D341Med (cell line): ENCODE measurements around the gene ATIC.

Experiments
- DNase-seq: peaks from one replicate; pipeline ENCODE4 v3.0.0; 2012; ENCODE audit warnings: low spot score

Gene ATIC

DNA sequence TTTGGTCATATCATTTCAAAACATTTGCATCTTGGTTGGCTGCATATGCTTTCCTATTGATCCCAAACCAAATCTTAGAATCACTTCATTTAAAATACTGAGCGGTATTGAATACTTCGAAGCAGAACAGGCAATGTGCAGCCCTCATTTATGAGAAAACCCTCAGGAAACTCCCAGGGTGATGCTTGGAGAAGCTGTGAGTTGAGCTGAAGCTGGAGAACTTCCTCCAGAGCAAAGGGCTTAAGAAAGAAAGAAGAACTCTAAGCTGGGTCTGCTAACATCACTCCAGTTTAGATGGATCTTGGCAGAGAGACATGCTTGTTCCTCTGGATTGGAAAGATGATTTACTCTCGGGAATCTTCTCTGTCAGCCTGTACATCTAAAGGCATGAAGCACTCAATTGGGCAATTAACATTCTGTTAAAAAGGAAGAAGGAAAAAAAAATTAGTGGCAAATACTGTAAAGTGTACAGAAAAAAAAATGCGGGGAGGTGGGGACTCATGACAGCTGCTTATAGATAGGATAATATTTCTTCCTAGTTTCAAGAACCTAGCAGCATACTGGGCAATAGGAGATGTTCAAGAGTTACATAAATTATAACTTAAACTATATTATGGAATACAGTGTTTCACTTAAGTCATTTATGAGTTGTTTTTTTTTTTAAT lies 49.5 kb downstream of the ATIC start:
- DNase-seq = no peak

GRCh38 chr2:215361876-215362561 lies 50.2 kb downstream of the ATIC start:
- DNase-seq = no peak

- DNase-seq = no peak
These were observed 50.7 kb downstream of the ATIC start for GRCh38 chr2:215362562-215362904.

DNA sequence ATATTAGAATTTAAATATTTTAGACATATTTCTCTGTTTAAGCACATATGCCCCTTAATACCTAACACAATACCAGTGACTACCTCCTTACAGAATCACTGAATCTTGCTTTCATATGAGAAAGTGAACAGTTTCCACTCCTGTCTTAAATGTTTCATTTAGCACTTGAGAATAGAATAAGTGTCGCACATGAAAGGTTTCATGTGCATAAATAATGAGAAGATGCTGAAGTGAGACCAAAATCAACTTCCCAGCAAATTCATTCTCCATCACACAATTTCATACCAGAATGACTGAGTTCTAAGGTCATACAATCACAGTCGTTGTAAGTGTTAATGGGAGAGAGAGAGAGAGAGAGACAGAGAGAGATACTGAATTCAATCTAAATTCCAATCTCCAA lies 51.2 kb downstream of the ATIC start:
- DNase-seq = no peak

GRCh38 chr2:215363461-215364156 lies 51.8 kb downstream of the ATIC start:
- DNase-seq = no peak

- DNase-seq = no peak
These were observed 52.6 kb downstream of the ATIC start for GRCh38 chr2:215364157-215365155.

GRCh38 chr2:215365184-215365658 lies 53.4 kb downstream of the ATIC start:
- no peak for DNase-seq

DNA sequence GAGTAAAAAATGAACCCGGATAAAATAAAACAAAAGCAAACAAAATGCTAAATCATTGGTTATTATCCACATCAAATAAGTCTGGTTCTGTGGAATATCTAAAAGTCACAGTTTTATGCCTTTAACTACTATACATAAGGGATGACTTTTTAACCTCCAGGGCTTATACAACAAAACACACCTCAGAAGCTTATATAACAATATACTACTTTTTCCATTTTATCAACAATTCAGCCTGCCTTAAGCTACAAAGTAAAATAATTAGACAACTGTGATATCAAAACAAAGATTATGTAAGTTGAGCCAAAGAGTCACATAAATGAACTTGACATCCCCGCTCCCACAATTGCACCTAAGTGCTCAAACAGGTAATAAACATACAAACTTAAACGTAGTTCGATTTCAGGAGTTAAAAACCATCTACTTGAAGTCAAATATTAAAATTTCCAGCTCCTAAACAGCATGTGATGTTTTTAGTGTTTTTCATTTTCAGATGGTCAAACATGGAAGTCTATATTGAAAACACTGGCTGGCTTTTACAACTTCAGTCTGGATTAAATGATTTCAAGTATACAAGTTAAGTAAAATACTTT lies 54.7 kb downstream of the ATIC start:
- no peak for DNase-seq

GRCh38 chr2:215367662-215368492 lies 56.0 kb downstream of the ATIC start:
- no peak for DNase-seq

DNA sequence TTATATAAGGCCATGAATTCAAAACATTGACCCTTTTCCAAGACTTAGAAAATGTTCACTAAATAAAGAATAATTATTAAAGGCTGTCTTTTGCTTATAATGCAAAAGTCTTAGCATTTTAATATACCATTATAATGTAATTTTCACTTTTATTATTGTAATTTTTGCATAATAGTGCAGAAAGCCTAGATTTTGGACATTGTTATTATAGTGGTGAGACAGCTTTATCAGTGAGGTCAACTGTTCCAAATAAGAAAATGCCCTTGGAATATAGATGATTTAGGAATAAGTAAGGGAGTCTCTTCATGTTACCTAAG lies 56.6 kb downstream of the ATIC start:
- no peak for DNase-seq

GRCh38 chr2:215369181-215369760 lies 57.4 kb downstream of the ATIC start:
- DNase-seq = no peak

GRCh38 chr2:215370112-215370965 lies 58.5 kb downstream of the ATIC start:
- no peak for DNase-seq

DNA sequence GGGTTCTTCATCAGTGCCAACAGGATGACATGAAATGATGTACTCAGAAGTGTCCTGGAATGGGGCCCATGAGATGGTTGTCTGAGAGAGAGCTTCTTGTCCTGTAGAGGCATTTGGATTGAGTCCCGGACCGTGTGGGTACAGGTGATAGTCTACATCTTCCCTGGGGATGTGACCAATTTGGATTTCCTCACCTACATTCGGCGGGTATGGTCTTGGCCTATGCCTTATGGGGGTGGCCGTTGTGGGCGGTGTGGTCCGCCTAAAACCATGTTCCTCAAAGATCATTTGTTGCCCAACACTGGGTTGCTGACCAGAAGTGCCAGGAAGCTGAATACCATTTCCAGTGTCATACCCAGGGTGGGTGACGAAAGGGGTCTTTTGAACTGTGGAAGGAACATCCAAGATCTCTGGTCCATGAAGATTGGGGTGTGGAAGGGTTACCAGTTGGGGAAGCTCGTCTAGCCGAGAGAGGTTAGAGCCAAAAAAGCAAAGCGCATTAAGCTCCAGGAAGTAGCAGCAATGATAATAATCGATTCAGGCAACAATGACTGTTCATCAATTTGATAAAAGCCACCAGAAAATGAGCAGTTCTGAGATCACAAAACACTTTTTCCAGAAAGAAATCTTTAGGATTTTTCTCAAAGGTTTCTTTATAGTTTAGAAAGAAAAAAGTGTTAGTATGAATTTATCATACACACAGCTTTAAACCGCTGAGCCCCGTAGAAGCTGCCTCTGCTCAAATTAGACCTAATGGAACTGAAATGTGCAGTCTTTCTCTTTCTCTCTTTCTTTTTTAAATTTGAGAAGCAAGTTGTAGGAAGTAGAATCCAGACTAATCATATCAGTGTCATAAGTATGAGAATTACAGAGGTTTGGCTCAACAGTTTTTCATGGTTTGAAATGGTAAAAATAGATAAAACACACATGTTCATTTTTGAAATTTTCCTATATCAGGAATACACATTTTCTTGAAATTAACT lies 60.3 kb downstream of the ATIC start:
- no peak for DNase-seq

DNA sequence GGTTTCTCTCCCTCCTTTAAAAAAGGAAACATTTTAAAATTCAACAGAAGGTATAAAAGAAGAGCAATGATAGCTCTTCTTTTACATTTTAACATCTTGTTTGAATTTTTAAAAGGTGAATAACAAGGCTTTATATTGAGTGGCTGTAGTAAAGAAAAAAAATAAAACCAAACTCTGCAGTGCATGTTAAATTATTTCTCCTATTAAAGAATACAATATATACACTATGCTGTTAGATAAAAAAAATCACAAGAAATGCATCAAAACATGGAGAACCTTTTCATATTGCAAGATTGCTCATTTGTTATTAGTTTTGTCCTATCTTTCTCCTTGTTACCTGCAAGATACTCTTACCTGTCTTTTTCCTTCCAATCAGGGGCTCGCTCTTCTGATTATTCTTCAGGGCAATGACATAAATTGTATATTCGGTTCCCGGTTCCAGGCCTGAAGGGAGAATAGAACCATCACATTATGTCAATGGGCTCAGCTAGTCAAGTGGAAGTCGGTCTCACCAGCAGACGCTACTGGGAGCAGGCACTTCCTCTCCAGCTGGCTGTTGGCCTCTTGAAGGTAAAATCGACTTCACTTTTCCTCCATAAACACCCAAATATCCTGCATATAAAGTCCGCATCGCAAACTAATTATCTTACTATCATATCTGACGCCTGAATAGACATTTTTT lies 61.2 kb downstream of the ATIC start:
- DNase-seq = no peak

- DNase-seq = no peak
These were observed 62.1 kb downstream of the ATIC start for GRCh38 chr2:215374002-215374401.

DNA sequence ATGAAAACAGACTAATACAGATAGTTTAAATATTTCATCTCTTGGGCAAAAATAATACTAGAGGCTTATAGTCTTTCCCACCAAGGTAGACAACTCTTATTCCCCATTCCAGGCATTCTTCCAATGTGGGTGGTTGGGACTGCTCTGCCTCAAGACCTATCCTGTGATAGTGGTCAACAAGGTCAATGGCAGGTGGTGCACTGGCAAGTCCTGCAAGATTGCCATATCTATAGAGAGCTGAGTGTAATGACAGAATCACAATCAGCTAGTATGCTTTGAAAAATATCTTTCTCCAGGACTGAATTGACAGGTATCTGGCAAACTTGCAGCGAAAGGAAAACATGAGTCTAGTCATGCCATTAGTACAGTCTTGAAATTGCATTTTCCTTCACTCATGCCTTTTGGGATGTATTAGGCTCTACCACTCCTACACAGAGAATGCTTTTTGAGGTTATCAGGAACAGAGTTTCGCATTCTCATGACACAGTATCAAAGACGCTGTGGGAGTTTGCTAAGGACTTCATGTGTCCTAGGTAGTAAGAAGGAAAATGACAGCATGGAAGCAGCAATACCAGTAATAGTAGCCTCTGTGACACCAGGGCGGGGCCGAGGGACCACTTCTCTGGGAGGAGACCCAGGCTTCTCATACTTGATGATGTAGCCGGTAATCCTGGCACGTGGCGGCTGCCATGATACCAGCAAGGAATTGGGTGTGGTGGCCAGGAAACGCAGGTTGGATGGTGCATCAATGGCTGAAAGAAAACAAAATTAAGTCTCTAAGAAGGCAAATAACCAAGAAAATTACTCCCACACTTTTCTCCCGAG lies 63.0 kb downstream of the ATIC start:
- no peak for DNase-seq

DNA sequence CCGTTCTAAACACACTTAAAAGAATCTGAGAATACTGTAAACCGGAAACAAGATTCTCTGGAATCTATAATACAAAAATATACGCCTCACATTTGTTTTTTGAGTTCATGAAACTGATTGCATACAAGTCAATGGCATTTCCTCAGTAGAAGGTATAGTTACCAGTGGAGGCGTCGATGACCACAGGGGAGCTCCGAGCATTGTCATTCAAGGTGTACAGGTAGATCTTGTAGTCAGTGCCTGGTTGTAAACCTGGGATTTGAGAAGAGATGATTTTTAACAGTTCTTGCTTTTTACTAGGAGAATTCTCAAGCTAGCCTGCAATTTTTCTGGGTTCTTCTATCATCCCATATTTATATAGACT lies 63.6 kb downstream of the ATIC start:
- no peak for DNase-seq
